IMR-90 (cell line): Measurements from ENCODE around the gene SNX1. TPM values are rescaled to one million over a fixed set of nuclear protein-coding genes. Genes with fewer than 3 reads are reported as not detected.

Source experiments
- ATAC-seq: fragments of 200-7000 bp; cut with Tn5 transposase; 2 replicates; pipeline ENCODE4 v1.9.1; 2020; ENCODE audit warnings: low read depth, mild to moderate bottlenecking, moderate library complexity
- BruUV-seq: library from RNA; stranded (reverse); fragments of 400-500 nt; replicated peaks from 2 replicates; lab custom pipeline; 2021; lab: Mats Ljungman, UMichigan
- CTCF ChIA-PET: fragments of 300-600 bp; formaldehyde crosslinking; extraction: SDS; loops from one replicate; lab custom pipeline; 2021; ENCODE audit warnings: antibody characterized with exemption; lab: Yijun Ruan, JAX
- POLR2A ChIA-PET: fragments of 300-600 bp; sonication (Branson Sonifier 250); formaldehyde crosslinking; loops from one replicate; lab custom pipeline; 2022; ENCODE audit warnings: antibody characterized with exemption; ENCODE audit not compliant: unreplicated experiment; lab: Charles Lee
- DNase-seq: peaks from one replicate; pipeline ENCODE4 v3.0.0; 2013
- H2AFZ ChIP-seq: replicated peaks from 2 replicates; pipeline ENCODE3; 2013; ENCODE audit warnings: low read length, mild to moderate bottlenecking; ENCODE audit not compliant: poor library complexity
- H2AK5ac ChIP-seq: 2 replicates; pipeline ENCODE4 v1.6.1; 2013; ENCODE audit warnings: low read depth, low read length, inconsistent platforms
- H2AK9ac ChIP-seq: replicated peaks from 2 replicates; pipeline ENCODE3; 2013; ENCODE audit warnings: mild to moderate bottlenecking, low read depth, low read length, moderate library complexity; ENCODE audit not compliant: poor library complexity
- H2BK120ac ChIP-seq: 2 replicates; pipeline ENCODE4 v1.6.1; 2013; ENCODE audit warnings: low read depth, low read length, inconsistent platforms
- H2BK15ac ChIP-seq: 3 replicates; pipeline ENCODE4 v1.6.1; 2013; ENCODE audit warnings: low read depth, low read length, inconsistent platforms
- H2BK20ac ChIP-seq: 2 replicates; pipeline ENCODE4 v1.6.1; 2013; ENCODE audit warnings: low read depth, mild to moderate bottlenecking, inconsistent platforms, low read length, moderate library complexity
- H2BK5ac ChIP-seq: 2 replicates; pipeline ENCODE4 v1.6.1; 2013; ENCODE audit warnings: mild to moderate bottlenecking, low read depth, low read length, inconsistent platforms; ENCODE audit not compliant: poor library complexity, severe bottlenecking
- H3K14ac ChIP-seq: replicated peaks from 2 replicates; pipeline ENCODE4 v1.6.1; 2013; ENCODE audit warnings: low read depth, low read length, inconsistent platforms
- H3K18ac ChIP-seq: 2 replicates; pipeline ENCODE4 v1.6.1; 2013; ENCODE audit warnings: low read depth, low read length, control low read depth
- H3K23ac ChIP-seq: 2 replicates; pipeline ENCODE4 v1.6.1; 2013; ENCODE audit warnings: low read depth, low read length, inconsistent platforms
- H3K27ac ChIP-seq: 2 replicates; pipeline ENCODE4 v1.5.1; 2013; ENCODE audit warnings: mild to moderate bottlenecking, control low read depth, low read length; ENCODE audit not compliant: insufficient read depth
- H3K27me3 ChIP-seq: 2 replicates; pipeline ENCODE4 v1.6.1; 2013; ENCODE audit warnings: low read length; ENCODE audit not compliant: control insufficient read depth, insufficient read depth
- H3K36me3 ChIP-seq: 2 replicates; pipeline ENCODE4 v1.6.1; 2013; ENCODE audit warnings: low read length, mixed read lengths; ENCODE audit not compliant: control insufficient read depth, insufficient read depth
- H3K4ac ChIP-seq: 2 replicates; pipeline ENCODE4 v1.6.1; 2013; ENCODE audit warnings: low read depth, low read length, inconsistent platforms
- H3K4me1 ChIP-seq: 2 replicates; pipeline ENCODE4 v1.6.1; 2013; ENCODE audit warnings: low read length, mixed read lengths; ENCODE audit not compliant: control insufficient read depth, insufficient read depth
- H3K4me2 ChIP-seq: 2 replicates; pipeline ENCODE4 v1.6.1; 2013; ENCODE audit warnings: low read depth, mild to moderate bottlenecking, control low read depth, low read length, moderate library complexity
- H3K4me3 ChIP-seq: 2 replicates; pipeline ENCODE4 v1.5.1; 2013; ENCODE audit warnings: low read depth, mild to moderate bottlenecking, control low read depth, low read length, moderate library complexity; ENCODE audit not compliant: insufficient read depth
- H3K56ac ChIP-seq: 2 replicates; pipeline ENCODE4 v1.6.1; 2013; ENCODE audit warnings: low read length, inconsistent platforms; ENCODE audit not compliant: insufficient read depth; ENCODE audit errors: extremely low read depth
- H3K79me1 ChIP-seq, 2 experiments: 2 replicates each; pipeline ENCODE4 v1.6.1; 2013; ENCODE audit warnings: low read length in 2 of 2, inconsistent platforms in 1 of 2, low read depth in 1 of 2
- H3K9ac ChIP-seq: 2 replicates; pipeline ENCODE4 v1.6.1; 2013; ENCODE audit warnings: low read depth, low read length, control low read depth
- H3K9me1 ChIP-seq: 2 replicates; pipeline ENCODE4 v1.6.1; 2013; ENCODE audit warnings: low read length, inconsistent platforms; ENCODE audit not compliant: insufficient read depth
- H3K9me3 ChIP-seq: 2 replicates; pipeline ENCODE4 v1.6.1; 2013; ENCODE audit warnings: low read length; ENCODE audit not compliant: control insufficient read depth, insufficient read depth
- H4K20me1 ChIP-seq: 2 replicates; pipeline ENCODE4 v1.6.1; 2013; ENCODE audit warnings: low read length, inconsistent platforms; ENCODE audit not compliant: insufficient read depth
- H4K5ac ChIP-seq: 2 replicates; pipeline ENCODE4 v1.6.1; 2013; ENCODE audit warnings: mild to moderate bottlenecking, low read depth, low read length, control low read depth
- H4K8ac ChIP-seq, 2 experiments: 2 replicates each; pipeline ENCODE4 v1.6.1; 2013; ENCODE audit warnings: low read depth in 2 of 2, low read length in 2 of 2, control low read depth in 1 of 2, inconsistent platforms in 1 of 2
- H4K91ac ChIP-seq: 2 replicates; pipeline ENCODE4 v1.6.1; 2013; ENCODE audit warnings: low read depth, low read length, inconsistent platforms; ENCODE audit not compliant: insufficient read depth
- BHLHE40 ChIP-seq: fragments of 150-350 bp; IDR thresholded peaks from 2 replicates; pipeline ENCODE4 v1.6.1; 2016; ENCODE audit warnings: mild to moderate bottlenecking, low read depth, low read length
- CEBPB ChIP-seq: IDR thresholded peaks from 2 replicates; pipeline ENCODE4 v1.6.1; 2012; ENCODE audit warnings: low read depth, low read length, improper control_type of control experiment
- CTCF ChIP-seq: conservative IDR thresholded peaks from 2 replicates; pipeline ENCODE4 v1.5.1; 2012; ENCODE audit warnings: mild to moderate bottlenecking, low read depth, low read length, improper control_type of control experiment
- FOS ChIP-seq: fragments of 150-350 bp; IDR thresholded peaks from 2 replicates; pipeline ENCODE4 v1.6.1; 2016; ENCODE audit warnings: low read depth, low read length
- MAFK ChIP-seq: IDR thresholded peaks from 2 replicates; pipeline ENCODE4 v1.6.1; 2012; ENCODE audit warnings: low read depth, low read length, improper control_type of control experiment
- MXI1 ChIP-seq: IDR thresholded peaks from 2 replicates; pipeline ENCODE4 v1.6.1; 2012; ENCODE audit warnings: low read depth, mild to moderate bottlenecking, low read length, moderate library complexity, borderline replicate concordance
- NFE2L2 ChIP-seq: fragments of 150-350 bp; IDR thresholded peaks from 2 replicates; pipeline ENCODE4 v1.6.1; 2016; ENCODE audit warnings: low read depth, mild to moderate bottlenecking, low read length
- RAD21 ChIP-seq: IDR thresholded peaks from 2 replicates; pipeline ENCODE4 v1.6.1; 2012; ENCODE audit warnings: low read length, improper control_type of control experiment
- USF2 ChIP-seq: fragments of 150-350 bp; IDR thresholded peaks from 2 replicates; pipeline ENCODE4 v1.6.1; 2017; ENCODE audit warnings: mild to moderate bottlenecking, antibody characterized with exemption, low read length, low read depth
- WGBS, 2 experiments: methylation state at CpG; one replicate each; pipeline versions ENCODE4 v1.1.5 to v1.1.7; 2013; ENCODE audit warnings: missing lambda C conversion rate in 2 of 2; ENCODE audit not compliant: insufficient read length in 1 of 2; ENCODE audit errors: extremely low coverage in 2 of 2; 5-methylcytosine and 5-hydroxymethylcytosine counted together
- dilution Hi-C: fragments of 300-500 bp; cut with HindIII; formaldehyde crosslinking; loops from one replicate; pipeline ENCODE4 v1.14.3; 2018; ENCODE audit warnings: low sequenced_read_pairs; ENCODE audit not compliant: unreplicated experiment
- in situ Hi-C: fragments of 300-500 bp; cut with MboI; formaldehyde crosslinking; loops from 3 replicates; pipeline ENCODE4 v1.14.3; 2019; ENCODE audit warnings: low sequenced_read_pairs, inconsistent platforms, mixed read lengths
- intact Hi-C: fragments of 100-400 bp; cut with micrococcal nuclease; formaldehyde crosslinking; loops from 2 replicates; pipeline ENCODE4 v1.10.0; 2022
- polyA plus RNA-seq, 3 experiments: library from polyadenylated mRNA; depleted of rRNA; stranded (reverse); fragments of >200 nt; gene quantifications; 2 replicates each; pipeline ENCODE4 v1.2.3, GENCODE V29; 2012; ENCODE audit warnings: low replicate concordance in 1 of 3
- total RNA-seq: library from RNA; depleted of rRNA; stranded (reverse); fragments of >200 nt; gene quantifications from 2 replicates; pipeline ENCODE4 v1.2.3, GENCODE V29; 2012

SNX1 gene
- total and polyA plus RNA-seq, 2 of the 4 experiments (the other 2 are of a cell fraction) = 35.3 to 72.3 TPM

- Histone ChIP-seq H3K9me3 (no peaks in the 10 kb centered on the region), H3K79me1 (peaks cover 13 to 14% of the 10 kb centered on the region in 2 experiments), H2AFZ (no peak overlapping the region), H3K4ac (no peak overlapping the region), H2AK9ac (no peak overlapping the region), H2BK15ac (no peak overlapping the region), H3K9ac (no peak overlapping the region), H3K4me2 (no peak overlapping the region), H4K20me1 (no peaks in the 10 kb centered on the region), H3K27me3 (no peaks in the 10 kb centered on the region), H3K36me3 (peaks cover 45% of the 10 kb centered on the region), H3K14ac (no peak overlapping the region), H2BK5ac (no peak overlapping the region), H4K91ac (no peak overlapping the region), H2BK120ac (no peak overlapping the region), H3K27ac (no peak overlapping the region), H4K5ac (no peak overlapping the region), H3K4me1 (no peaks in the 10 kb centered on the region), H3K9me1 (peaks cover 3% of the 10 kb centered on the region; the same call in 1 of the 2 replicates), H3K4me3 (no peak overlapping the region), H2BK20ac (no peak overlapping the region), H3K23ac (no peak overlapping the region), H2AK5ac (no peak overlapping the region), H3K18ac (no peak overlapping the region), H4K8ac (no peak overlapping the region), H3K56ac (no peak overlapping the region)
- intact Hi-C loops = no loop called here
- no peak for ATAC-seq
- CTCF ChIA-PET = no interaction called here
- POLR2A ChIA-PET = no interaction called here
- BruUV-seq = no TSS peak
- no CpG with 5 or more reads among the region's 1 CpG for WGBS, 2 experiments
- in situ Hi-C loops = no loop called here
- dilution Hi-C loops = no loop called here
- no peak for TF ChIP-seq MXI1
- TF ChIP-seq USF2 = no peak
- TF ChIP-seq FOS = no peak
- TF ChIP-seq CTCF = no peak
- TF ChIP-seq BHLHE40 = no peak
- no peak for TF ChIP-seq RAD21
- no peak for TF ChIP-seq NFE2L2
- TF ChIP-seq MAFK = no peak
- no peak for TF ChIP-seq CEBPB
- DNase-seq = no peak
These were observed 26.7 kb downstream of the SNX1 start for GRCh38 chr15:64122444-64122843.
